Gastroesophageal sphincter (tissue), 3 donors: ENCODE data around the gene GPX4.

Experiments
- EP300 ChIP-seq: sonication (generic); formaldehyde crosslinking; IDR thresholded peaks from one replicate; pipeline ENCODE4 v1.6.1; 2017; ENCODE audit warnings: antibody characterized with exemption, mild to moderate bottlenecking
- POLR2A ChIP-seq, 2 donors: fragments of 450-650 bp; IDR thresholded peaks; one replicate each; pipeline ENCODE4 v1.6.1; 2017; ENCODE audit warnings: antibody characterized with exemption in 2 of 2, mild to moderate bottlenecking in 2 of 2, moderate library complexity in 1 of 2
- POLR2AphosphoS5 ChIP-seq: sonication (generic); formaldehyde crosslinking; IDR thresholded peaks from one replicate; pipeline ENCODE4 v1.6.1; 2017; ENCODE audit warnings: antibody characterized with exemption
- TF ChIP-seq, protein P1 (sequence below), 4 experiments: fragments of 200-600 bp in 2 of 4; fragments of 450-650 bp in 2 of 4; sonication (generic) in 1 of 4; IDR thresholded peaks; one replicate each; pipeline ENCODE4 v1.5.1; 2017 to 2019; ENCODE audit warnings: antibody characterized with exemption in 4 of 4, mild to moderate bottlenecking in 2 of 4, moderate library complexity in 2 of 4

DNA sequence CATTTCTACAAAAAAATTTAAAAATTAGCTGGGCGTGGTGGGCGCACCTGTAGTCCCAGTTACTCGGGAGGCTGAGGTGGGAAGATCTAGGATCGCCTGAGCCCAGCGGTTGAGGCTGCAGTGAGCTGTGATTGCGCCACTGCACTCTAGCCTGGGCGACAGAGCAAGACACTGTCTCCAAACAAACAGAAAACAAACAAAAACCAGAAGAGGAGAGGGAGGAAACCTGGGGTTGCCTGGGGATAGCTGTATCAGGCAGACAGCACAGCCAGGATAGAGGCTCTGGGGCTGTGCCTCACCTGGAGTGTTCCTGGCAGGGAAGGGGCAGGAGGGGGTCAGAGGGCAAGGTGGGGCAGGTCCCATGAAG is 6.0 kb upstream of the GPX4 start:
- TF ChIP-seq POLR2A (IDR thresholded peaks at IDR 0.05) (no peak), EP300 (no peak), POLR2AphosphoS5 (no peak)
- TF ChIP-seq, protein P1, sequence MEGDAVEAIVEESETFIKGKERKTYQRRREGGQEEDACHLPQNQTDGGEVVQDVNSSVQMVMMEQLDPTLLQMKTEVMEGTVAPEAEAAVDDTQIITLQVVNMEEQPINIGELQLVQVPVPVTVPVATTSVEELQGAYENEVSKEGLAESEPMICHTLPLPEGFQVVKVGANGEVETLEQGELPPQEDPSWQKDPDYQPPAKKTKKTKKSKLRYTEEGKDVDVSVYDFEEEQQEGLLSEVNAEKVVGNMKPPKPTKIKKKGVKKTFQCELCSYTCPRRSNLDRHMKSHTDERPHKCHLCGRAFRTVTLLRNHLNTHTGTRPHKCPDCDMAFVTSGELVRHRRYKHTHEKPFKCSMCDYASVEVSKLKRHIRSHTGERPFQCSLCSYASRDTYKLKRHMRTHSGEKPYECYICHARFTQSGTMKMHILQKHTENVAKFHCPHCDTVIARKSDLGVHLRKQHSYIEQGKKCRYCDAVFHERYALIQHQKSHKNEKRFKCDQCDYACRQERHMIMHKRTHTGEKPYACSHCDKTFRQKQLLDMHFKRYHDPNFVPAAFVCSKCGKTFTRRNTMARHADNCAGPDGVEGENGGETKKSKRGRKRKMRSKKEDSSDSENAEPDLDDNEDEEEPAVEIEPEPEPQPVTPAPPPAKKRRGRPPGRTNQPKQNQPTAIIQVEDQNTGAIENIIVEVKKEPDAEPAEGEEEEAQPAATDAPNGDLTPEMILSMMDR (IDR thresholded peaks at IDR 0.05), result no peak
